ENCODE data around the gene HOXA7.

DNA sequence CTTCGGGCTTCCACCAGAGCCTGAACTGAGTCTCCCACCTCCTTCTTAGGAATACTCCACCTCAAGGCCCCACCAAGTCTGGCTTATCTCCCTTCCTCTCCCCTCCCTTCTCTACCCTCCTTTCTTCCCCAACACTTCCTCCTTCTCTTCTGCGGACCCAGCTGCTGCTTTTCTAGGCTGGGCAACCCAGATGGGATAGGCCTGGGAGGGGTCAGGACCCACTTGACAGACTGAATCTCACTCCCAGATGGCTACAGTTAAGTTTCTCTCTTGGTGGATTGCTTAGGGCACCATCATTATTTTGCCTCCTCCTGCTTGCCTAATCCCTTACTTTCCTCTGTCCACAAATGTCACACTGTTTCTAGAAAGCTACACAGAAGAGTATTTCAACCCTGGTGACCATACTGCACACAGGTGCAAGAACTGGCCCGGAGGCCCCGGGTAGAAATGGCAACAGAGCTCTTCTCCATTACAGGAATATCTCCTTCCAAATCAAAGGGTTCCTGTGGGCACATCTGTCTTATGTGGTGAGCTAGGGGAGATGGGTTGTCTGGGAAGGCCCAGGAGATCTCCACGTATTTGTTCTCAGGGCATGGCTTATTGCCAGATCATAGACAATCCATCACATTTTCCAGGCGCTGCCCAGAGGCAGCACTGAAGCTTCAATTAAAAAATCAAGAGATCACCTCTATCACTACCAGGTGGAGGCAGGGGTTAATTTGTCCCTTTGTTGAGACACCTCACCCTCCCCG, 33.7 kb upstream of the HOXA7 start:
- TF ChIP-seq EZH2 (IDR thresholded peaks at IDR 0.05) (no peak), CTCF (IDR thresholded peaks at IDR 0.05) (no peak)

Data from neural progenitor cell (in vitro differentiated cells).